Measurements from ENCODE around the gene MCAT. TPM values are rescaled to one million over a fixed set of nuclear protein-coding genes. Genes with fewer than 3 reads are reported as not detected.
"Not testable (repeated sequence)": the region's sequence is repeated elsewhere in the genome, so short reads cannot be mapped to it uniquely, and the experiment has no call there.

MCAT gene
- total and polyA plus RNA-seq, 2 donors from 2014 or later, result 24.8 to 74.7 TPM

DNA sequence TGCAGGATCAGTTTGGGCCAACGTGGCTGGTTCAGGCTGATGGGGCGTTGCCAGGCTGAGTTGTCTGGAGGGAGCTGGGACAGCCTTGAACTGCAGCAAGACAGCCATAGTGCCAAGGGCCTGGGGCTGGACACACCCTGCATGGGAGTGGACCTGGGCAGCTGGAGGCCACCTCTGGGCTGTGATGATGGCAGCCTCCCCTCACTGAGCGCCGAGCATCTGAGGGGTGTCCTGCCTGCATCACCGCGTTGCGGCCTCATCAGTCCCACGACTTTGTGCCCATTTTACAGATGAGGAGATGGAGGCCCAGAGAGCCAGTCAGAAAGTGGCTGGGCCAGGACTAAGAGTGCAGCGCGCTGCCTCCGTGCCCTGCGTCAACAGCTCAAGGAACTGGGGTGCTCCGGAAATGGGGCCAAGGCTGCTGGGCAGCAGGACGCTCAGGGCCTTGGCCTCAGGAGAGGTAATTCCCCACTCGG is 7.6 kb upstream of the MCAT start:
- Histone ChIP-seq H3K27me3 (ENCODE audit: control insufficient read depth, insufficient read depth, low read length) (no peaks in the 10 kb centered on the region), H3K9me3 (ENCODE audit: control insufficient read depth in 2 of 3, insufficient read depth in 1 of 3, low read length in 3 of 3) (no peaks in the 10 kb centered on the region), H3K9ac (ENCODE audit: low read length in 3 of 3) (peak overlapping the region in 1 of 3 donors; percentile 55), H3K27ac (ENCODE audit: low read depth in 2 of 2, low read length in 2 of 2) (peak overlapping the region; percentile 32 to 81), H3K36me3 (ENCODE audit: control insufficient read depth in 2 of 3, insufficient read depth in 3 of 3, low read length in 3 of 3) (no peaks in the 10 kb centered on the region), H3K4me3 (ENCODE audit: low read length in 3 of 3) (peak overlapping the region; percentile 56 to 67 (median 67)), H3K4me1 (ENCODE audit: control insufficient read depth in 2 of 3, insufficient read depth in 2 of 3, low read depth in 1 of 3, low read length in 3 of 3) (peaks cover 0 to 17% (median 5%) of the 10 kb centered on the region in 3 donors)
- TF ChIP-seq, protein P1, sequence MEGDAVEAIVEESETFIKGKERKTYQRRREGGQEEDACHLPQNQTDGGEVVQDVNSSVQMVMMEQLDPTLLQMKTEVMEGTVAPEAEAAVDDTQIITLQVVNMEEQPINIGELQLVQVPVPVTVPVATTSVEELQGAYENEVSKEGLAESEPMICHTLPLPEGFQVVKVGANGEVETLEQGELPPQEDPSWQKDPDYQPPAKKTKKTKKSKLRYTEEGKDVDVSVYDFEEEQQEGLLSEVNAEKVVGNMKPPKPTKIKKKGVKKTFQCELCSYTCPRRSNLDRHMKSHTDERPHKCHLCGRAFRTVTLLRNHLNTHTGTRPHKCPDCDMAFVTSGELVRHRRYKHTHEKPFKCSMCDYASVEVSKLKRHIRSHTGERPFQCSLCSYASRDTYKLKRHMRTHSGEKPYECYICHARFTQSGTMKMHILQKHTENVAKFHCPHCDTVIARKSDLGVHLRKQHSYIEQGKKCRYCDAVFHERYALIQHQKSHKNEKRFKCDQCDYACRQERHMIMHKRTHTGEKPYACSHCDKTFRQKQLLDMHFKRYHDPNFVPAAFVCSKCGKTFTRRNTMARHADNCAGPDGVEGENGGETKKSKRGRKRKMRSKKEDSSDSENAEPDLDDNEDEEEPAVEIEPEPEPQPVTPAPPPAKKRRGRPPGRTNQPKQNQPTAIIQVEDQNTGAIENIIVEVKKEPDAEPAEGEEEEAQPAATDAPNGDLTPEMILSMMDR (IDR thresholded peaks at IDR 0.05; ENCODE audit: borderline replicate concordance, extremely low read depth, insufficient read depth), result no peak
- no peak for FAIRE-seq
- intact Hi-C loops (cut with DNase I), result no loop called here
- peak in 1 of 5 donors; percentile 69 for DNase-seq

DNA sequence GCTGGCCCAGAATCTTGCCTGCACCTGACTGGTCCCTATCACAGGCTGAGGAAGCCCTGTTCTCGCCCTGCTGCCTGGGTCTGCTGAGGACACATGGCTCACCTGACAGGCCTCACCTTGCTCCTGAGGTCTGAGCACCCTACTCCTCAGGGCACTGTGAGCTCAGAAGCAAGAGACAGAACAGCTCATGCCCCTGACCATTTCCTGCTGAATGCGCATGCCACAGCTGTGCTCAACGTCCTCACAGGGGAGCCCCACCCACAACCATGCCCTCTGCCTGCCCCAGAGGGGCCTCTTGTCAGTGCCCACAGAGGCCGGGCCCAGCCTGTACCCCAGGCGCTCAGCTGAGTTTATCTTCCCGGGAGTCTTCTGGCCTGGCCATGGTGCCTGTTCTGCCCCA is 5.4 kb upstream of the MCAT start:
- no peak overlapping the region for H3K4me3 ChIP-seq (ENCODE audit: low read length in 3 of 3)
- TF ChIP-seq, protein P1 (IDR thresholded peaks at IDR 0.05; ENCODE audit: borderline replicate concordance, extremely low read depth, insufficient read depth), result no peak
- intact Hi-C loops (cut with DNase I), result no loop called here
- no peaks in the 10 kb centered on the region for H3K27me3 ChIP-seq (ENCODE audit: control insufficient read depth, insufficient read depth, low read length)
- H3K36me3 ChIP-seq (ENCODE audit: control insufficient read depth in 2 of 3, insufficient read depth in 3 of 3, low read length in 3 of 3), result no peaks in the 10 kb centered on the region
- H3K4me1 ChIP-seq (ENCODE audit: control insufficient read depth in 2 of 3, insufficient read depth in 2 of 3, low read depth in 1 of 3, low read length in 3 of 3), result peaks cover 0 to 18% (median 5%) of the 10 kb centered on the region in 3 donors
- no peaks in the 10 kb centered on the region for H3K9me3 ChIP-seq (ENCODE audit: control insufficient read depth in 2 of 3, insufficient read depth in 1 of 3, low read length in 3 of 3)
- no peak for DNase-seq
- no peak overlapping the region for H3K9ac ChIP-seq (ENCODE audit: low read length in 3 of 3)
- FAIRE-seq, result no peak
- H3K27ac ChIP-seq (ENCODE audit: low read depth in 2 of 2, low read length in 2 of 2), result no peak overlapping the region

DNA sequence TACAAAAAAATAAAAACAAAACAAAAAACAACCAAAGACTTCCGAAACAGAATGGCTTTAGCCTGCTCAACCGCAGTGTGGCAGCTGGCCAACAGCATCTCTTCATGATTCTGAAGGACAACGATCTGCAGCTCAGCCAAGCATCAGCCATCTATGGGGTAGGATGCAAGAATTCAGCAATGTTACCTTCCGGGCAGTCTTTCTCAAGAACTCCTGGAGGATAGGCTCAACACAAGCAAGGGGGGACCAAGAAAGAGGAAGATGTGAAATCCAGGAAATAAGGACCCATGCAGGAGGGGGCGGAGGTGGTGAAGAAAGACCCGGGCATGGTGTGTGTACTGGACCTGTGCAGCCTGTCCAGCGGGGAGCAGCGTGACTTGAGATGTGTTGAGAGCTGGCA is 4.6 kb upstream of the MCAT start:
- TF ChIP-seq, protein P1 (IDR thresholded peaks at IDR 0.05; ENCODE audit: borderline replicate concordance, extremely low read depth, insufficient read depth), result no peak
- H3K4me1 ChIP-seq (ENCODE audit: control insufficient read depth in 2 of 3, insufficient read depth in 2 of 3, low read depth in 1 of 3, low read length in 3 of 3), result peaks cover 0 to 20% (median 5%) of the 10 kb centered on the region in 3 donors
- DNase-seq, result no peak
- H3K4me3 ChIP-seq (ENCODE audit: low read length in 3 of 3), result no peak overlapping the region
- H3K9ac ChIP-seq (ENCODE audit: low read length in 3 of 3), result no peak overlapping the region
- no peaks in the 10 kb centered on the region for H3K9me3 ChIP-seq (ENCODE audit: control insufficient read depth in 2 of 3, insufficient read depth in 1 of 3, low read length in 3 of 3)
- H3K27me3 ChIP-seq (ENCODE audit: control insufficient read depth, insufficient read depth, low read length), result no peaks in the 10 kb centered on the region
- no peaks in the 10 kb centered on the region for H3K36me3 ChIP-seq (ENCODE audit: control insufficient read depth in 2 of 3, insufficient read depth in 3 of 3, low read length in 3 of 3)
- intact Hi-C loops (cut with DNase I), result no loop called here
- no peak for FAIRE-seq
- no peak overlapping the region for H3K27ac ChIP-seq (ENCODE audit: low read depth in 2 of 2, low read length in 2 of 2)

DNA sequence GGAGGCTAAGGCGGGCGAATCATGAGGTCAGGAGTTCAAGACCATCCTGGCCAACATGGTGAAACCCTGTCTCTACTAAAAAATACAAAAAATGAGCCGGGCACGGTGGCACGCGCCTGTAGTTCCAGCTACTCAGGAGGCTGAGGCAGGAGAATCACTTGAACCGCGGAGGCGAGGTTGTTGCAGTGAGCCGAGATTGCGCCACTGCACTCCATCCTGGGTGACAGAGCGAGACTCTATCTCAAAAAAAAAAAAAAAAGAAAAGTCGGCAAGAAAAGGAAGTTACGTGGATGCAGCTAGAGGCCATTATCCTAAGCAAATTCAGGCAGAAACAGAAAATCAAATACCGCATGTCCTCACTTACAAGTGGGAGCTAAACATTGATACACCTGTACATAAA is 3.1 kb upstream of the MCAT start:
- DNase-seq; H3K9ac ChIP-seq (ENCODE audit: low read length in 3 of 3); intact Hi-C loops (cut with DNase I); H3K36me3 ChIP-seq (ENCODE audit: control insufficient read depth in 2 of 3, insufficient read depth in 3 of 3, low read length in 3 of 3); H3K27ac ChIP-seq (ENCODE audit: low read depth in 2 of 2, low read length in 2 of 2); H3K27me3 ChIP-seq (ENCODE audit: control insufficient read depth, insufficient read depth, low read length); FAIRE-seq; H3K4me3 ChIP-seq (ENCODE audit: low read length in 3 of 3); H3K9me3 ChIP-seq (ENCODE audit: control insufficient read depth in 2 of 3, insufficient read depth in 1 of 3, low read length in 3 of 3): not testable (repeated sequence)
- peaks cover 0 to 12% (median 8%) of the 10 kb centered on the region in 3 donors for H3K4me1 ChIP-seq (ENCODE audit: control insufficient read depth in 2 of 3, insufficient read depth in 2 of 3, low read depth in 1 of 3, low read length in 3 of 3)

DNA sequence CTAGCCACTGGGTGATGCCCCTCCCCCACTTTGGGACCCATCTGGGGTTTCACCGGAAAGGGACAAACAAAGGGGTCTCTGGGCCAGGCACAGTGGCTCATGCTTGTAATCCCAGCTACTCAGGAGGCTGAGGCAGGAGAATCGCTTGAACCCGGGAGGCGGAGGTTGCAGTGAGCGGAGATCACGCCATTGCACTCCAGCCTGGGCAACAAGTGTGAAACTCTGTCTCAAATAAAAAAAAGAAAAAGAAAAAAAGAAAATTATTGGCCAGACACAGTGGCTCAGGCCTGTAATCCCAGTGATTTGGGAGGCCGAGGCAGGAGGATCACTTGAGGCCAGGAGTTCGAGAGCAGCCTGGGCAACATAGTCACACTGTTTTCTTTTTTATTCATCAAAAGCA is 2.2 kb upstream of the MCAT start:
- FAIRE-seq; H3K9ac ChIP-seq (ENCODE audit: low read length in 3 of 3); intact Hi-C loops (cut with DNase I): not testable (repeated sequence)

More for the DNA sequence above, 2.2 kb upstream of the MCAT start:
- not testable (repeated sequence) for H3K4me3 ChIP-seq (ENCODE audit: low read length in 3 of 3); H3K9me3 ChIP-seq (ENCODE audit: control insufficient read depth in 2 of 3, insufficient read depth in 1 of 3, low read length in 3 of 3); H3K27me3 ChIP-seq (ENCODE audit: control insufficient read depth, insufficient read depth, low read length); H3K36me3 ChIP-seq (ENCODE audit: control insufficient read depth in 2 of 3, insufficient read depth in 3 of 3, low read length in 3 of 3); DNase-seq; H3K27ac ChIP-seq (ENCODE audit: low read depth in 2 of 2, low read length in 2 of 2); H3K4me1 ChIP-seq (ENCODE audit: control insufficient read depth in 2 of 3, insufficient read depth in 2 of 3, low read depth in 1 of 3, low read length in 3 of 3)
